Neural progenitor cell (in vitro differentiated cells): ENCODE data around the gene RPRD2. TPM values are rescaled to one million over a fixed set of nuclear protein-coding genes. Genes with fewer than 3 reads are reported as not detected.

Source experiments
- DNase-seq: peaks from one replicate; pipeline ENCODE4 v3.0.0-alpha.2; 2016; ENCODE audit warnings: low spot score
- H2AFZ ChIP-seq: fragments of 200-600 bp; sonication (generic); replicated peaks from 2 replicates; pipeline ENCODE4 v1.6.1; 2016; ENCODE audit warnings: antibody characterized with exemption
- H3F3A ChIP-seq: fragments of 200-600 bp; sonication (generic); 2 replicates; pipeline ENCODE4 v1.6.1; 2016; ENCODE audit warnings: antibody characterized with exemption, low read depth
- H3K27ac ChIP-seq: fragments of 200-600 bp; sonication (generic); 2 replicates; pipeline ENCODE4 v1.5.1; 2016; ENCODE audit warnings: mild to moderate bottlenecking
- H3K27me3 ChIP-seq: fragments of 200-600 bp; sonication (generic); 2 replicates; pipeline ENCODE4 v1.6.1; 2016; ENCODE audit warnings: mild to moderate bottlenecking, moderate library complexity
- H3K36me3 ChIP-seq: fragments of 200-600 bp; sonication (generic); 2 replicates; pipeline ENCODE4 v1.5.1; 2016
- H3K4me1 ChIP-seq: fragments of 200-600 bp; sonication (generic); 2 replicates; pipeline ENCODE4 v1.6.1; 2016; ENCODE audit warnings: mixed run types
- H3K4me2 ChIP-seq: fragments of 200-600 bp; sonication (generic); 2 replicates; pipeline ENCODE4 v1.6.1; 2016
- H3K4me3 ChIP-seq: fragments of 200-600 bp; sonication (generic); 2 replicates; pipeline ENCODE4 v1.5.1; 2016
- H3K79me2 ChIP-seq: fragments of 200-600 bp; sonication (generic); 2 replicates; pipeline ENCODE4 v1.6.1; 2016; ENCODE audit warnings: low read depth
- H3K9ac ChIP-seq: fragments of 200-600 bp; sonication (generic); 2 replicates; pipeline ENCODE4 v1.6.1; 2016
- H3K9me3 ChIP-seq: fragments of 200-600 bp; sonication (generic); 2 replicates; pipeline ENCODE4 v1.5.1; 2016; ENCODE audit warnings: low read depth
- H4K20me1 ChIP-seq: fragments of 200-600 bp; sonication (generic); 2 replicates; pipeline ENCODE4 v1.6.1; 2016; ENCODE audit warnings: low read depth
- H3K27ac Mint-ChIP-seq: 3 replicates; pipeline ENCODE4 v1.8.0; 2021; ENCODE audit warnings: mixed read lengths
- H3K27me3 Mint-ChIP-seq: 2 replicates; pipeline ENCODE4 v1.8.0; 2022; ENCODE audit warnings: low read depth, mild to moderate bottlenecking, inconsistent platforms, moderate library complexity, mixed read lengths; ENCODE audit not compliant: insufficient read depth
- H3K36me3 Mint-ChIP-seq: 3 replicates; pipeline ENCODE4 v1.8.0; 2021; ENCODE audit warnings: mixed read lengths
- H3K4me1 Mint-ChIP-seq: 3 replicates; pipeline ENCODE4 v1.8.0; 2021; ENCODE audit warnings: mixed read lengths
- H3K4me3 Mint-ChIP-seq: 3 replicates; pipeline ENCODE4 v1.8.0; 2021; ENCODE audit warnings: mild to moderate bottlenecking, moderate library complexity, mixed read lengths
- H3K9me3 Mint-ChIP-seq: 3 replicates; pipeline ENCODE4 v1.8.0; 2020; ENCODE audit warnings: mixed read lengths
- EZH2 ChIP-seq: fragments of 200-600 bp; sonication (generic); IDR thresholded peaks from 2 replicates; pipeline ENCODE4 v1.6.1; 2017; ENCODE audit warnings: antibody characterized with exemption, mild to moderate bottlenecking, moderate library complexity
- EZH2phosphoT487 ChIP-seq: fragments of 200-600 bp; sonication (generic); IDR thresholded peaks from 2 replicates; pipeline ENCODE4 v1.6.1; 2017; ENCODE audit warnings: antibody characterized with exemption
- total RNA-seq: library from RNA; depleted of rRNA; stranded (reverse); fragments of >200 nt; gene quantifications from 2 replicates; pipeline ENCODE4 v1.2.3, GENCODE V29; 2015; ENCODE audit warnings: low replicate concordance
- TF ChIP-seq, protein P1 (sequence below): fragments of 200-600 bp; sonication (generic); IDR thresholded peaks from 2 replicates; pipeline ENCODE4 v1.5.1; 2017; ENCODE audit warnings: antibody characterized with exemption, mild to moderate bottlenecking

RPRD2 gene
- total RNA-seq, 1 donor from 2014 or later, result 20.0 TPM

DNA sequence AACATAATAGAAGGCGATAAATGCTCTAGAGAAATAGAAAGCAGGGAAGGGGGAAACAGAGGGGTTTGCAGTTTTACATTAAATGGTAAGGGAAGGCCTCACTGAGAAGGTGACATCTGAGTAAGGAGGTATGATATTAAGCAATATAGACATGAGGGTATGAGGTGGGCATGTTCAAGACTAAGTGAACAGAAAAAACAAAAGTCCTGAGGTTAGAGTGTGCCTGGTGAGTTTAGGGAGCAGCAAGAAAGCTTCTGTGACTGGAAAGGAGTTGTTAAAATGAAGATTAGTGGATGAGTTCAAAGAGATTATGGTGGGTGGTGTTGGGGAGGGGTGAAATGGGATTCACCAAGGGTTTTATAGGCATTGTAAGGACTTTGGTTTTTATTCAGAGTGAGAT is 8.6 kb downstream of the RPRD2 start:
- Histone ChIP-seq H4K20me1 (peaks cover 45% of the 10 kb centered on the region), H3K9ac (no peak overlapping the region), H2AFZ (no peak overlapping the region), H3F3A (peaks cover 5% of the 10 kb centered on the region), H3K4me2 (no peak overlapping the region), H3K36me3 (no peaks in the 10 kb centered on the region), H3K79me2 (peaks cover 99% of the 10 kb centered on the region), H3K9me3 (no peaks in the 10 kb centered on the region), H3K4me3 (no peak overlapping the region), H3K4me1 (no peaks in the 10 kb centered on the region), H3K27me3 (no peaks in the 10 kb centered on the region), H3K27ac (no peak overlapping the region)
- Mint-ChIP-seq H3K27me3 (no peaks in the 10 kb centered on the region), H3K4me1 (peaks cover 9% of the 10 kb centered on the region), H3K9me3 (no peaks in the 10 kb centered on the region), H3K4me3 (no peak overlapping the region), H3K36me3 (peaks cover 24% of the 10 kb centered on the region), H3K27ac (peak overlapping the region; percentile 4)
- DNase-seq, result no peak
- TF ChIP-seq EZH2 (no peak), EZH2phosphoT487 (no peak)
- TF ChIP-seq, protein P1, sequence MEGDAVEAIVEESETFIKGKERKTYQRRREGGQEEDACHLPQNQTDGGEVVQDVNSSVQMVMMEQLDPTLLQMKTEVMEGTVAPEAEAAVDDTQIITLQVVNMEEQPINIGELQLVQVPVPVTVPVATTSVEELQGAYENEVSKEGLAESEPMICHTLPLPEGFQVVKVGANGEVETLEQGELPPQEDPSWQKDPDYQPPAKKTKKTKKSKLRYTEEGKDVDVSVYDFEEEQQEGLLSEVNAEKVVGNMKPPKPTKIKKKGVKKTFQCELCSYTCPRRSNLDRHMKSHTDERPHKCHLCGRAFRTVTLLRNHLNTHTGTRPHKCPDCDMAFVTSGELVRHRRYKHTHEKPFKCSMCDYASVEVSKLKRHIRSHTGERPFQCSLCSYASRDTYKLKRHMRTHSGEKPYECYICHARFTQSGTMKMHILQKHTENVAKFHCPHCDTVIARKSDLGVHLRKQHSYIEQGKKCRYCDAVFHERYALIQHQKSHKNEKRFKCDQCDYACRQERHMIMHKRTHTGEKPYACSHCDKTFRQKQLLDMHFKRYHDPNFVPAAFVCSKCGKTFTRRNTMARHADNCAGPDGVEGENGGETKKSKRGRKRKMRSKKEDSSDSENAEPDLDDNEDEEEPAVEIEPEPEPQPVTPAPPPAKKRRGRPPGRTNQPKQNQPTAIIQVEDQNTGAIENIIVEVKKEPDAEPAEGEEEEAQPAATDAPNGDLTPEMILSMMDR, result no peak

DNA sequence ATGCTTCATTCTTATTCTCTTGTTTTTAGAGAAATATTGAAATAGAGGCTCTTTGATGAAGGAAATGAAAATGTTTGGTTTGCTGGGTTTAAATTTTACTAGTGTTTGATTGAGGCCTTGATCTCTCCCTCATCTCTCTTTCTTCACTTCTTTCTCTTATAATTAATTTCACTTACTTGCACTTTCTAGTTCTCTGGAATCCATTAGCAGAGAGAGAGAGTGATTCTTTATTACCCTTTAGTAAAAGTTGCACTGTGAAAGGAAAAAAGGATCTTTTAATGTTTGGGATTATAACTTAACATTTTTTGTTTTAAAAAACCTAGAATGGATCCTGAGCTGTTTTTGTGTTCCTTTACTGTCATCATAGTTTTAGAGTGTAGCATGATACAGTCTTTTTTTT is 12.2 kb downstream of the RPRD2 start:
- Mint-ChIP-seq H3K27me3 (no peaks in the 10 kb centered on the region), H3K9me3 (no peaks in the 10 kb centered on the region), H3K4me3 (no peak overlapping the region), H3K36me3 (peaks cover 17% of the 10 kb centered on the region), H3K4me1 (peaks cover 9% of the 10 kb centered on the region), H3K27ac (no peak overlapping the region)
- no peak overlapping the region for H3K9ac ChIP-seq
- H3K36me3 ChIP-seq, result no peaks in the 10 kb centered on the region
- DNase-seq, result no peak
- H3K4me2 ChIP-seq, result no peak overlapping the region
- H3K9me3 ChIP-seq, result no peaks in the 10 kb centered on the region
- no peak overlapping the region for H3K27ac ChIP-seq
- H3F3A ChIP-seq, result peaks cover 5% of the 10 kb centered on the region
- H2AFZ ChIP-seq, result no peak overlapping the region
- TF ChIP-seq EZH2 (no peak), EZH2phosphoT487 (no peak)
- H3K79me2 ChIP-seq, result peaks cover 100% of the 10 kb centered on the region
- H4K20me1 ChIP-seq, result peaks cover 58% of the 10 kb centered on the region
- no peaks in the 10 kb centered on the region for H3K27me3 ChIP-seq
- no peaks in the 10 kb centered on the region for H3K4me1 ChIP-seq
- no peak overlapping the region for H3K4me3 ChIP-seq

DNA sequence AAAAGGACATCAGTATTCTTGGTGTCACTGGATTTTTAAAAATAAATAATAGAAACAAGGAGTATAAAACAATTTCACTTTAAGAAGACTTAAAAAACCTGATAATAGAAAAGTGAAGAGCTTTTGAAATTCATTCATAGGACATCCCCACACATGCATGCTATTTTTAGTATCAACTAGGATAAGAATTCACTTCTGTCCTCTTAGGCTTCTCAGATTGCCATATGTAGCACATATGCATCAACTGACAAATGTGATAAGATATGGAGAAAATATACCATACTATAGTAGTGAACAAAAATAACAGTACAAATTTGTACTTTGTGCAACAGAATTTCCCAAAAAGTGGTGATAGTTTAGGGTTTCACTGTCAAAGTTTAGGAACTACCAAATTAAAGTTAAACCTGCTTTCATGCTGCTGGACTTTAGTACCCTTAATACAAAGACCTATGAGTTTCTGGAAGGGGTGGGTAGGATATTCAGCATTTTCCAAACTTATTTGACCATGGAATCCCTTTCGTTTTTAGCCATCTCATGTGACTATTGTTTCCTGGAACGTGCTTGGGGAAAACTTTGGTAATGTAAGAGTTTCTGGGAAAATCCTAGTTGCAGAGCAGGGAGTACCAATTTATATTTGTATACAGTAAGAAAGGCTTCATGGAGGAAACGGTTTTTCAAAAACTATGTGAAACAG is 19.8 kb downstream of the RPRD2 start:
- no peak overlapping the region for H2AFZ ChIP-seq
- no peak for TF ChIP-seq EZH2phosphoT487
- TF ChIP-seq, protein P1, result no peak
- no peak for TF ChIP-seq EZH2
- Mint-ChIP-seq H3K36me3 (no peaks in the 10 kb centered on the region), H3K9me3 (no peaks in the 10 kb centered on the region), H3K4me3 (no peak overlapping the region), H3K27ac (no peak overlapping the region), H3K27me3 (no peaks in the 10 kb centered on the region), H3K4me1 (no peaks in the 10 kb centered on the region)
- no peak overlapping the region for H3K27ac ChIP-seq
- H3K4me3 ChIP-seq, result no peak overlapping the region
- H4K20me1 ChIP-seq, result peaks cover 91% of the 10 kb centered on the region
- no peaks in the 10 kb centered on the region for H3K4me1 ChIP-seq
- H3K4me2 ChIP-seq, result no peak overlapping the region
- H3K9ac ChIP-seq, result no peak overlapping the region
- peaks cover 3% of the 10 kb centered on the region for H3F3A ChIP-seq
- no peaks in the 10 kb centered on the region for H3K9me3 ChIP-seq
- H3K36me3 ChIP-seq, result no peaks in the 10 kb centered on the region
- H3K79me2 ChIP-seq, result peaks cover 100% of the 10 kb centered on the region
- H3K27me3 ChIP-seq, result no peaks in the 10 kb centered on the region
- DNase-seq, result no peak
